SJSA1 (cell line): ENCODE results near the gene ATP2C1. TPM values are rescaled to one million over a fixed set of nuclear protein-coding genes. Genes with fewer than 3 reads are reported as not detected.

Experiments
- DNase-seq, 2 experiments: peaks; one replicate each; pipeline ENCODE4 v3.0.0-alpha.2; 2015 to 2020; ENCODE audit warnings: low spot score in 2 of 2, low read depth in 1 of 2
- H3K27ac ChIP-seq: fragments of 250-450 bp; sonication (Bioruptor Pico); 2 replicates; pipeline ENCODE4 v1.5.1; 2020; ENCODE audit warnings: mild to moderate bottlenecking, moderate library complexity
- H3K27me3 ChIP-seq: fragments of 250-450 bp; sonication (Bioruptor Pico); replicated peaks from 2 replicates; pipeline ENCODE4 v1.5.1; 2020; ENCODE audit warnings: mild to moderate bottlenecking, moderate library complexity
- H3K36me3 ChIP-seq: fragments of 250-450 bp; sonication (Bioruptor Pico); 2 replicates; pipeline ENCODE4 v1.5.1; 2020; ENCODE audit warnings: mild to moderate bottlenecking
- H3K4me1 ChIP-seq: fragments of 250-450 bp; sonication (Bioruptor Pico); replicated peaks from 2 replicates; pipeline ENCODE4 v1.6.1; 2021; ENCODE audit warnings: mild to moderate bottlenecking
- H3K4me3 ChIP-seq: fragments of 250-450 bp; sonication (Bioruptor Pico); 2 replicates; pipeline ENCODE4 v1.5.1; 2020; ENCODE audit warnings: mild to moderate bottlenecking
- H3K9me3 ChIP-seq: fragments of 250-450 bp; sonication (Bioruptor Pico); replicated peaks from 2 replicates; pipeline ENCODE4 v1.5.1; 2020; ENCODE audit warnings: mild to moderate bottlenecking
- total RNA-seq: library from RNA; depleted of rRNA; stranded (reverse); fragments of >200 nt; shearing (Covaris generic); gene quantifications from 2 replicates; pipeline ENCODE4 v1.2.3, GENCODE V29; 2014

ATP2C1 gene
- total RNA-seq, 1 experiment from 2014 or later: 92.9 TPM

DNA sequence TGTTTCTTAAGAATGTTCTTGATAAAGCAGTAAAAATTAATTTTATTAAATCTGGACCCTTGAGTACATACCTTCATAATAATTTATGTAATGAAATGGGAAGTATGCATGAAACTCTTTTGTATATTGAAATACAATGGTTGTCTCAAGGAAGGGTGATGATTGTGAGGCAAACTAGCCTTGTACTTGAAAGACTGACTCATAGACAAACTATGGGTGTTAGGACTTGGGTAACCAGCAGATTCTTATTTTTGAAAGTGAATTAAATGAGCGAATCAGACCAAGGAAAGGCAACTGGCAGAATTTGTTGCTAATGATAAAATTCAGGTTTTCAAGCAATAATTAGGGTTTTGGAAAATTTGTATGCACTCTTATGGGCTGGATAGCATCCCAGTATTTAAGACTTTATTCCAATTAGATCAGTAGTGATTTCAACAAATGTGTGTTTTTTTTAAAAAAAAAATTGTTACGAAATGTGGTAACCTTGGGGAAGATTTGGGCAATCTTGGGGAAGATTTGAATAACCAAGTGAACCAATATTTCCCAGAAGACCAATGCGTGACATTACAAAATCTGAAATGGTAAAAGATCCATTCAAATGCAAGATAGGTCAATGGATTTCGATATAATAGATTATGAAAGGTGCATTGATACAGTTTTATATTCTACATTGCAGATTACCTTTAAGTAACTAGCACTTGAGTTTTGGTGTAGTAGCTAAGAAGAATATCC, 42.0 kb downstream of the ATP2C1 start:
- Histone ChIP-seq H3K27me3 (no peaks in the 10 kb centered on the region), H3K9me3 (no peaks in the 10 kb centered on the region), H3K27ac (peak overlapping the region; percentile 54), H3K36me3 (peaks cover 52% of the 10 kb centered on the region), H3K4me3 (no peak overlapping the region), H3K4me1 (peaks cover 26% of the 10 kb centered on the region)
- DNase-seq: peak in 1 of 2 experiments; percentile 11

DNA sequence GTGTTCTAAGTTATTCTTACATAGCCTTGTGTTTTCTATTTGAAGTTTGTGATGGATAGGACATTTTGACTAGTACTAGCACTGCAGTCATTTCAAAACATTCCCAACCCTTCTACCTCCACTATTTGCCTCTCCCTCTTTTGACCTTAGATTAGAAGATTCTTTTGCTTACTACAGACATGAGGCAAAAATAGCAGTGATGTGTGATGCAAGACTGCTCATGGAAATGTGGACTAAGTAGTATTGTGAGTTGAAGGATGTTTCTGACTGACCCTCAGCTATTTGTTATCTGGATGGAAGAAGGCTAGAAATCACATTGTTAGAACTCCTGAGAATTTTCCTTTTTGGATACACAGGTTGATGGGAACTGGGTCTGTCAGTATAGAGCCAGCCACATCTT, 45.9 kb downstream of the ATP2C1 start:
- peaks cover 11% of the 10 kb centered on the region for H3K4me1 ChIP-seq
- no peaks in the 10 kb centered on the region for H3K27me3 ChIP-seq
- no peak for DNase-seq
- no peaks in the 10 kb centered on the region for H3K9me3 ChIP-seq
- no peak overlapping the region for H3K27ac ChIP-seq
- H3K4me3 ChIP-seq: no peak overlapping the region
- peaks cover 57% of the 10 kb centered on the region for H3K36me3 ChIP-seq

DNA sequence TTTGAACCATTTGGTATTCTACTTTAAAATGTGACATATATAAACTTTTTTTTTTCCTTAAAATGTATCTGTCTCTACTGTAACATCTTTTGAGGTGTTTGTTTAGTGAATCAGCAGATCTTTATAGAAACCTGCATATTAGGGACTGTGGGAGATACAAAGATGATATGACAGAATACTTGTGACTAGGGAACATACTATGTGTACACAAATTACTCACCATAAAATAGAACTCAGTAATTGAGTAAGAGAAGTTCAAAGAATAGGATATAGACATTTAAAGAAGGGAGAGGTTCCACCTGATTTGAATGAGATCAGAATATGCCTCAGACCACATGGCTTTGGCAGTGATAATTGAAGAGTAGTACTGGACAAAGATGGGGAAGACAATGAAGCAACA, 47.9 kb downstream of the ATP2C1 start:
- DNase-seq: no peak
- H3K4me1 ChIP-seq: no peaks in the 10 kb centered on the region
- peaks cover 56% of the 10 kb centered on the region for H3K36me3 ChIP-seq
- no peaks in the 10 kb centered on the region for H3K9me3 ChIP-seq
- no peak overlapping the region for H3K27ac ChIP-seq
- no peak overlapping the region for H3K4me3 ChIP-seq
- no peaks in the 10 kb centered on the region for H3K27me3 ChIP-seq

DNA sequence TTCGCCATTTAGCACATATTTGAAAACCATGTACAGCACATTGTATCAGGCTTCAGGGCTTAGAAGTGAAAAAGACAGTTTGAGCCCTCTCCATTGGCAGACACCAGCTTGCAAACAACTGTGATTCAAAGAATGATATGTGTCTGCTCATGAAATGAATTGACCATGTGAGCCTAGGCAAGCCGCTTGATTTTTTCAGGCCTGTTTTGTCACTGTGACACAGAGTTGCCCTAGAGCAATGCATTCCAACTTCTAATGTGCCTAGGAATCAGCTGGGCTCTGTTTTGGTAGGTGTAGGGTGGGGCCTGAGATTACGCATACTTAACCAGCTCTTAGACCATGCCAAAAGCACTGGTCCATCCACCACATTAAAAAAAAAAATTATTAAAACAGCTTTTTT, 53.0 kb downstream of the ATP2C1 start:
- H3K27me3 ChIP-seq: no peaks in the 10 kb centered on the region
- H3K27ac ChIP-seq: no peak overlapping the region
- H3K36me3 ChIP-seq: peaks cover 78% of the 10 kb centered on the region
- DNase-seq: no peak
- H3K4me1 ChIP-seq: peaks cover 19% of the 10 kb centered on the region
- no peak overlapping the region for H3K4me3 ChIP-seq
- H3K9me3 ChIP-seq: no peaks in the 10 kb centered on the region

DNA sequence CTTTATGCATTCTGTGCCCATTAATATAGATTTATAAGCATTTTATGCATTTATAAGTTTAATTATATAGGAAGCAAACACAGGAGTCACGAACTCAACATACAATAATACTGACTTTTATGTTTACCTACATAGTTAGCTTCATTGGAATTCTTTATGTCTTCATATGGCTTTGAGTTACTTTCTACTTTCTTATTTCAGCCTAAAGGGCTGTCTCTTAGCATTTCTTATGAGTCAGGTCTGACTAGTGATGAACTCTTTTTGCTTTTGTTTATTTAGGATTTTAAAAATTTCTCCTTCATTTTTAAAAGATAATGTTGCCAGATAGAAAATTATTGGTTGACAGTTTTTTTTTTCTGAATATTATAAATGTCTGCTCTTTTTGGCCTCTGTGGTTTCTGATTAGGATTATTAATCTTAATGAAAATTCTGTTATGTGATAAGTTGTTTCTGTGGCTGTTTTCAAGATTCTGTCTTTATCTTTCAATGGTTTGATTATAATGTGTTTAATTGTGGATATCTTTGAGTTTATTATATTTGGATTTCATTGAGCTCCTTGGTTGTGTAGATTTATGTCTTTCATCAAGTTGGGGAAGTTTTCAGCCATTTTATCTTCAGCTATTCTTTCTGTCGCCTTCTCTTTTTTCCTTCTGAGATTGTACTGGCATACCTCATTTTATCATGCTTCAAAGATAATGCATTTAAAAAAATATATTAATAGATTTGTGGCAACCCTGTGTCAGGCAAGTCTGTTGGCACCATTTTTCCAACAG, 54.3 kb downstream of the ATP2C1 start:
- no peak for DNase-seq
- H3K4me1 ChIP-seq: peaks cover 21% of the 10 kb centered on the region
- H3K27ac ChIP-seq: no peak overlapping the region
- no peaks in the 10 kb centered on the region for H3K9me3 ChIP-seq
- H3K4me3 ChIP-seq: no peak overlapping the region
- H3K36me3 ChIP-seq: peaks cover 79% of the 10 kb centered on the region
- H3K27me3 ChIP-seq: no peaks in the 10 kb centered on the region

DNA sequence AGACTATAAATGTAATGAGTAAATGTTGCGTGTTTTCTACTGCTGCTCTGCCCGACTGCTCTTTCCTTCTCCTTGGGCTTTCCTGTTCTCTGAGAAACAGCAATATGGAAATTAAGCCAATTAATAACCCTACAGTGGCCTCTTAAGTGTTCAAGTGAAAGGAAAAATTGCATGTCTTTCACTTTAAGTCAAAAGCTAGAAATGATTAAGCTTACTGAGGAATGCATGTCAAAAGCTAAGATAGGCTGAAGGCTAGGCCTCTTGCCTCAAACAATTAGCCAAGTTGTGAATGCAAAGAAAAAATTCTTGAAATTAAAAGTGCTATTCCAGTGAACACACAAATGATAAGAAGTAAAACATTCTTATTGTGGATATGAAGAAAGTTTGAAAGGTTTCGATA, 55.0 kb downstream of the ATP2C1 start:
- no peaks in the 10 kb centered on the region for H3K27me3 ChIP-seq
- H3K36me3 ChIP-seq: peaks cover 80% of the 10 kb centered on the region
- no peak overlapping the region for H3K4me3 ChIP-seq
- H3K4me1 ChIP-seq: peaks cover 21% of the 10 kb centered on the region
- H3K9me3 ChIP-seq: no peaks in the 10 kb centered on the region
- no peak overlapping the region for H3K27ac ChIP-seq
- DNase-seq: no peak

DNA sequence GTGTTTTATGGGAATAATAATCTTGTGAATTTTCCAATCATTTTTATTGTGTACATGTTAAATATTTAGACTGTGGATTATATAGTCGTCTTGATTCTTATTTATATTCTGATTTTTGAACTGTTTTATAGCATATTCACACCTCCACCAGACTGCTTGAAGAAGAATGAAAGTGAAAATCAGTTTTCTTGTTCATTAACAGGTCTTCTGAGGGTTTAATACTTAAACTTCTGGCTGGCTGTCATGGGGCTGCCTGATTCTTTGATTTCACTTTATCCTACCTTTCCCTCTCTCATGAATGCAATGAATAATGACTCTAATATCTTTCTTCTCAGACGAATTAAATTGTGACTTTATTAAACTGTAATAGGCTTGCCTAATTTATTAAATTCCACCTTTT, 56.2 kb downstream of the ATP2C1 start:
- Histone ChIP-seq H3K4me3 (no peak overlapping the region), H3K27ac (peak overlapping the region; percentile 63), H3K36me3 (peaks cover 82% of the 10 kb centered on the region), H3K9me3 (no peaks in the 10 kb centered on the region), H3K4me1 (peaks cover 21% of the 10 kb centered on the region), H3K27me3 (no peaks in the 10 kb centered on the region)
- no peak for DNase-seq

DNA sequence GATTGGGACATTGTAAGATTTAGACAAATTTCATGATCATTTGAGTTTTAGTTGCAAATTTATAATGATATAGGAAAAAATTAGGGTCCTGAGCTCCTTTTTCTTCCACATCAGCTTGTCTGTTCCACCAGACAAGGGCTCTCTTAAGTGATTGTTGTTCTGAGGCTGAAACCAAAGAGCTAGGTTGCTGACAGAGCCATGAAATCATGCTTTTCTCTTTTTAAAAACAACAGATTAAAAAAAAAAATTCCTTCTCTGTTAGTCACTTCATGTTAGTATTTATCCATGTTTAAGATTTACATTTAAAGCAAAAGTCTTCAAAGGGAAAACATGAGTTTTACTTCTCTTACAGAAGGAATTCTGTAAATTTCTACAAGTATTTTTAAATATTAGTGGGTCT, 56.8 kb downstream of the ATP2C1 start:
- DNase-seq: peak in 1 of 2 experiments; percentile 51
- Histone ChIP-seq H3K4me3 (no peak overlapping the region), H3K4me1 (peaks cover 21% of the 10 kb centered on the region), H3K27ac (peak overlapping the region; percentile 63), H3K27me3 (no peaks in the 10 kb centered on the region), H3K36me3 (peaks cover 86% of the 10 kb centered on the region), H3K9me3 (no peaks in the 10 kb centered on the region)

DNA sequence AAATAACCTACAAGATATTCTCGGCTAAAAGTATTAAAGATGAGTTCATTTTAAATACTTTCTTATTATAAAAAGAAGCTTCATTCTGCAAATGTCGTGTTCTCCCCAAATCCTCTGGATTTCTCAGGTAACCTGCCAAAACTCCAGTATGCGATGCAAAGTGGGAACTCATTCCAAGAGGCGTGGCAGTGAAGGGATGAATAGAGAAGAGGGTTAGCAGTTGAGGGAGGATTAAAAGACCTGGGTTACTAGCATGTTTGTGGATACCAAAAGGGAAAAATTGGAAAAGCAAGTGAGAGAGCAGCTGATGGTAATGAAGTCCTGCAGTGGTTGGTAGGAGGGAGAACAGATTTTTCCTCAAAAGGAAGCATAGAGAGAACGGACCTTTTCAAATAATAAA, 61.6 kb downstream of the ATP2C1 start:
- Histone ChIP-seq H3K27me3 (no peaks in the 10 kb centered on the region), H3K36me3 (peaks cover 82% of the 10 kb centered on the region), H3K9me3 (no peaks in the 10 kb centered on the region), H3K4me1 (peaks cover 14% of the 10 kb centered on the region), H3K4me3 (no peak overlapping the region), H3K27ac (no peak overlapping the region)
- DNase-seq: no peak

DNA sequence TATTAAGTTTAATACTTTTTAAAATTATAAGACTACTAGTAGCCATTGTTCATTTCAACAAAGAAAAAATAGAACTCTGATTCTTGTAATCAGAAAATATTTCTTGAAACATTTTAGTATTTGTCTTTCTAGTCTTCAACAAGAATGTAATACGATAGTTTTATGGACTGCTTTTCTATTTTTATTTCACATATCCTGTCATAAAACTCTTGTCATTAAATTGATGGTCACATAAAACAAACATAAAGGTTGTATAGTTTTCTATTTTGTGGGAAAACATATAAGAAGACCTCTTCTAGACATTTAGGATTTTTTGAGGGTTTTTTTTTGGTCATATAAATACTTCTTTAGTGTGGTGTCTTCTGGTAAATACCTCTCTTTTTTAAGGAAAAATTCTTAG, 62.4 kb downstream of the ATP2C1 start:
- H3K4me3 ChIP-seq: no peak overlapping the region
- DNase-seq: no peak
- H3K36me3 ChIP-seq: peaks cover 83% of the 10 kb centered on the region
- H3K9me3 ChIP-seq: no peaks in the 10 kb centered on the region
- H3K4me1 ChIP-seq: peaks cover 6% of the 10 kb centered on the region
- no peak overlapping the region for H3K27ac ChIP-seq
- no peaks in the 10 kb centered on the region for H3K27me3 ChIP-seq

DNA sequence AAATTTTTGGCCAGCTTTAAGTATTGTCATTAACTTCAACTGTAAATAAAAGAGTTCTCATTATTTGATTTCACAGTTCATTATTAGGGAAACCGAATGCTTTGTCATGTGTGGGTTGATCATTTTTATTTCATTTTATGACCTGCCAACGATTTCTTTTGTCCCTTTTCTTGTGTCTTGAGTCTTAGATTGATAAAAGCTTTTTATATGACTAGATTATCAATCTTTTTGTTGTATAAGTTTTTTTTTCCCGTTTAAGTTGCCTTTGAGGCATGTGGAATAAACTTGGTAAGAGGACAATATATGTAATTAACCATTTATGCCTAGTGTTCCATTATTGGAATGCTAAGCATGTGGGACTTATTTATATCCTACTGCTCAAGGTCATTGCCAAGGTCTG, 62.8 kb downstream of the ATP2C1 start:
- H3K27me3 ChIP-seq: no peaks in the 10 kb centered on the region
- H3K27ac ChIP-seq: no peak overlapping the region

DNA sequence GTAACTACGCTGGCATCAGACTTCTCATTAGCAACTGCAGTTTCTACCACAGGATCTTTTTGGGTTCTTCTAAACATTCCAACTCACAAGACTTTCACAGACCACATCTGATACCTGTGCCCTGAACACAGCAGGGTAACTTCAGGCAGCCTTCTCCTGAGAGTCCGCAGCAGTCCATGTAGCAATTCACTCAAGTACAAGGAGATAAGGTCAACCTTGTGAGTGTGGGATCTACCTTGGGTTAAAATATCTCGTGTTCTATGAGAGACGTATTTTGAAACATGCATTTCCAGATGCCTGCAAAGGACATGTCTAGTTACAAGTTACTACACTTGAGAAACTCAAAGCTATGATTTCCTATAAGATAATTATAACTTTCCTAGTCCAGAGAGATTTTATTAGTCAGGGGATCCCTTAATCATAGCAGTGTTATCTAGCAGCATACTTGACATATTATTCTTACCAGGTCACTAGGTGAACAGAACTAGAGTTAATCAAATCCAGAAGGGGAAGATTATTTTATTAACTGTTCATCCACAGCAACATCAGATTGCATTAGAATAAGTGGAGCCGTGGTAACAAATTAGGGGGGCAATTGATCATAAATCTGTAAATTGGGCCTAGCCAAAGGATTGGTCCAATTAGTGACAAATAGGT, 66.4 kb downstream of the ATP2C1 start:
- Histone ChIP-seq H3K27ac (no peak overlapping the region), H3K4me1 (peaks cover 24% of the 10 kb centered on the region), H3K9me3 (no peaks in the 10 kb centered on the region), H3K36me3 (peaks cover 59% of the 10 kb centered on the region), H3K4me3 (no peak overlapping the region), H3K27me3 (no peaks in the 10 kb centered on the region)
- no peak for DNase-seq

More for the DNA sequence above, 62.8 kb downstream of the ATP2C1 start:
- no peak for DNase-seq
- H3K4me1 ChIP-seq: peaks cover 3% of the 10 kb centered on the region; the same call in 1 of the 2 replicates
- H3K36me3 ChIP-seq: peaks cover 84% of the 10 kb centered on the region
- no peak overlapping the region for H3K4me3 ChIP-seq
- H3K9me3 ChIP-seq: no peaks in the 10 kb centered on the region

DNA sequence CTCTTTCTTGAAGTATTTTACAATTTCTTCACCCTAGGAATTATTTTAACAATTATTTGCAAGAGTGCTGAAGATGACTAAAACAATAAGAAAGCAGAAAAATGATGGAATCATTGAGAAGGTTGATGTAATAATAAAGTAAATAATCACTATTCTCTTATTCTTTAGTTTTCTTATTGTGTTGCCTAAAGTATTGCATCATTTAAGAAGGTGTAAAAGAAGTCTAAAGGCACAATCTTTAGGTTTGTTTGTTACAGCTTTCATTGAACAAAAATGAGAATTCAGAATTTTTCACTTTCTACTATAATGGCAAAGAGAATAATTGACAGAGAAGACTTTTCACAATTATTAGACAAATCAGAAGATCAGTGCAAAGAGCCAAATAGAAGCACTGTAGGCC, 67.6 kb downstream of the ATP2C1 start:
- H3K4me3 ChIP-seq: no peak overlapping the region
- no peak for DNase-seq
- H3K4me1 ChIP-seq: peaks cover 24% of the 10 kb centered on the region
- no peak overlapping the region for H3K27ac ChIP-seq
- peaks cover 59% of the 10 kb centered on the region for H3K36me3 ChIP-seq
- H3K27me3 ChIP-seq: no peaks in the 10 kb centered on the region
- H3K9me3 ChIP-seq: no peaks in the 10 kb centered on the region

DNA sequence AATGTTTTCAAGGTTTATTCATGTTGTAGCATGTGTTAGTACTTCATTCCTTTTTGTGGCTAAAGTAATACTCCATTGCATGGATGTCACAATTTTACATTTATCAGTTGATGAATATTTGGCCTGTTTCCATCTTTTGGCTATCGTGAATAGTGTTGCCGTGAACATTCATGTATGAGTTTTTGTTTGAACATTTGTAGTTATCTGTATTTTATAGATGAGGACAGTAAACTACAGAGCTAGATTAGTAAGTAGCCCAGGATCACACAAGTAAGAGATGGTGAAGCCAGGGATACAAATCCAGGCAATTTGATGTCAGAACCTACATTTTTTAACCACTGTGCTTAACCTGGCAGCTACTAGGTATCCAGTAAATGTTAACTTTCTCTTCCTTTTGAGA, 69.6 kb downstream of the ATP2C1 start:
- Histone ChIP-seq H3K4me1 (peaks cover 37% of the 10 kb centered on the region), H3K9me3 (no peaks in the 10 kb centered on the region), H3K4me3 (no peak overlapping the region), H3K27me3 (no peaks in the 10 kb centered on the region), H3K27ac (peak overlapping the region; percentile 88), H3K36me3 (peaks cover 50% of the 10 kb centered on the region)
- DNase-seq: no peak
